Measurements from ENCODE around the gene ZNF593OS. TPM values are rescaled to one million over a fixed set of nuclear protein-coding genes. Genes with fewer than 3 reads are reported as not detected.

ZNF593OS gene
- total and polyA plus RNA-seq, 2 of the 8 experiments (the other 6 are each of a cell fraction or from before 2014, with no cell fraction given): not detected

DNA sequence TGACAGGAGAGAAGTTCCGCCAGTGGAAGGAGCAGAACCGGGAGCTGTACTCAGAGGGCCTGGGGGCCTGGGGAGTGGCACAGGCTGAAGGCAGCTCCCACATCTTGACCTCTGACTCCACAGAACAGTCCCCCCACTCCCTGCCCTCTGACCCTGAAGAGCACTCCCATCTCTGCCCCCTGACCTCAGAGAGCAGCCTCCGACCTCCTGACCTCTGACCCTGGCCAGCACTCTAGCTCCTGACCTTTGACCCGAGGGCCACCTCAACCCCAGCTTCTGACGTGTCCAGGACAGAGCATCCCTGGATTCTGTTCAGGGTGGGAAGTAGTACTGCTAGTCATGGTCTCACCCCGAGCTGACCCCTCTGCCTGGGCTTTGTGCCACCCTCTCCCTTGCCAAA lies 17.7 kb upstream of the ZNF593OS start:
- ChIA-PET POLR2A (ENCODE audit: partially characterized antibody) (interaction anchor here (0.6 to 3.2 kb wide), 11 partner anchors 9 to 297 kb away, joined by 3 to 22 read pairs (median 4); partner anchors contain the start of genes CEP85, CNKSR1, SH3BGRL3 and ZNF593OS), CTCF (ENCODE audit: partially characterized antibody) (interaction anchor here (0.9 to 12.6 kb wide), 20 partner anchors 10 to 129 kb away, joined by 3 to 159 read pairs (median 6); partner anchors contain the start of genes C1orf232, CD52, CEP85 and CNKSR1)
- Histone ChIP-seq H3K4me2 (ENCODE audit: insufficient read depth in 1 of 2, low read depth in 2 of 2, low read length in 2 of 2) (no peak overlapping the region), H3K14ac (ENCODE audit: insufficient read length) (no peak overlapping the region), H3K4me3 (ENCODE audit: extremely low read depth in 1 of 4, insufficient read depth in 2 of 4, low read depth in 3 of 4, low read length in 4 of 4) (no peak overlapping the region), H3K79me2 (ENCODE audit: control insufficient read depth in 1 of 2, insufficient read depth in 2 of 2, low read length in 2 of 2) (no peaks in the 10 kb centered on the region), H3K79me1 (ENCODE audit: low read depth, low read length) (no peaks in the 10 kb centered on the region), H3K36me3 (ENCODE audit: control insufficient read depth in 2 of 4, insufficient read depth in 4 of 4, low read length in 3 of 4) (peaks cover 0 to 10% (median 2%) of the 10 kb centered on the region in 4 experiments; a peak in 3 of 8 replicates), H4K91ac (replicated peaks; ENCODE audit: insufficient read length, low read length) (no peak overlapping the region), H3K27ac (ENCODE audit: low read depth, low read length) (no peak overlapping the region), H2AK5ac (ENCODE audit: low read depth, low read length) (no peak overlapping the region), H2BK120ac (replicated peaks; ENCODE audit: low read depth, low read length) (no peak overlapping the region), H2BK5ac (ENCODE audit: low read depth, low read length) (no peak overlapping the region), H2AFZ (ENCODE audit: low read length) (no peak overlapping the region), H2BK15ac (ENCODE audit: low read length) (no peak overlapping the region), H3K56ac (replicated peaks; ENCODE audit: insufficient read length, low read depth, low read length) (no peak overlapping the region), H4K5ac (ENCODE audit: insufficient read length, low read depth, low read length) (no peak overlapping the region), H3K9ac (replicated peaks in 1 of 4; ENCODE audit: extremely low read depth in 1 of 4, low read depth in 3 of 4, low read length in 3 of 4) (no peak overlapping the region), H3K23me2 (ENCODE audit: low read depth, low read length) (no peaks in the 10 kb centered on the region), H3K18ac (ENCODE audit: extremely low read depth, low read length) (no peak overlapping the region), H2BK20ac (ENCODE audit: low read length) (no peak overlapping the region), H3K9me3 (ENCODE audit: insufficient read depth in 2 of 2, low read depth in 1 of 2, low read length in 1 of 2) (no peaks in the 10 kb centered on the region), H2BK12ac (ENCODE audit: low read depth, low read length) (no peak overlapping the region), H4K20me1 (replicated peaks in 1 of 2; ENCODE audit: control insufficient read depth in 1 of 2, insufficient read depth in 2 of 2, low read length in 2 of 2) (no peaks in the 10 kb centered on the region), H3K27me3 (replicated peaks in 1 of 4; ENCODE audit: control insufficient read depth in 3 of 4, extremely low read depth in 1 of 4, insufficient read depth in 3 of 4, low read length in 3 of 4) (no peaks in the 10 kb centered on the region), H3K4ac (replicated peaks; ENCODE audit: insufficient read length, low read depth, low read length) (no peak overlapping the region), H3K4me1 (replicated peaks in 1 of 4; ENCODE audit: control insufficient read depth in 3 of 4, insufficient read depth in 4 of 4, low read length in 3 of 4) (peaks cover 0 to 7% (median 2%) of the 10 kb centered on the region in 4 experiments; a peak in 3 of 7 replicates), H3K23ac (ENCODE audit: insufficient read length) (no peak overlapping the region), H4K8ac (ENCODE audit: extremely low read depth, insufficient read depth, low read length) (no peak overlapping the region)
- 91% methylated on average over 6 of the region's 6 CpGs; no CpG with 5 or more reads in 1 of the 2 experiments for WGBS, 2 experiments (ENCODE audit: extremely low coverage in 1 of 2, insufficient coverage in 1 of 2, insufficient read length in 1 of 2, insufficient replicate concordance in 2 of 2, low coverage in 1 of 2, low lambda C conversion rate in 2 of 2, missing lambda C conversion rate in 1 of 2)
- DNase-seq (ENCODE audit: low read depth in 1 of 2, low spot score in 2 of 2) (no peak), FAIRE-seq (no peak)
- no peak for TF ChIP-seq PHF8 (conservative IDR thresholded peaks at IDR 0.05; ENCODE audit: low read depth, low read length)

Measured in H1 (cell line).